ENCODE measurements around the gene RHOT2.

DNA sequence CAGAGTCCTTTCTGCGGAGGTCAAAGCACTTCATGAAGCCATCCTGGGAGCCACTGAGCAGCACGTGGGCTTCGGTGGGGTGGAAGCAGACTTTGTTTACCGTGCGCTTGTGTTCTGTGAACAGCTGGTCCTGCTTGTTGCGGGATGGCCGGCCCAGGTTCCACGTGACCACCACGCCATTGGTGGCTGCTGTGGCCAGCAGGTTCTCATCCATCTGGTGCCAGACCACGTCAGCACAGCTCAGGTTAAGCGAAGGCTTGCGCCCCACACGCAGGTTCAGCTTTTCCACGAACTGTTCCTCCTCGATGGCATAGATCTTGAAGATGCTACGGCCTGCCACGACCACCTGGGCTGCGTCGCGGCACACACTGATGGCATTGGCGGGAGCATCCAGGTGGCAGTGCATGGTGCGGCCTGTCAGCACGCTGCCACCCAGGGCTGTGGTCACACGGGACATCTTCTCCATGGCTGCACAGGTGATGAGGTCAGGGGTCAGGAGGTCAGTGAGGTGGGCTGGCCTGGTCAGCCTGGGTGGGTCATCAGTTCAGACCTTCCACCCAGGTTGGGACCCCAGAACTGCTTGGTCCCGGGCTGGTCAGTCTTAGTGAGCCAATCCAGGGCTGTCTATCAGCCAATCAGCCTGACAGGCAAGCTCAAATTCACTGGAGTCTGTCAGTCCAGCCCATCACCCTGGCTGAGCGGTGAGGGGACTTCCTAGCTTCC is 21.4 kb downstream of the RHOT2 start:
- TF ChIP-seq GATA2 (IDR thresholded peaks at IDR 0.05; ENCODE audit: low read depth, low read length), result no peak
- no peak for TF ChIP-seq GATA3 (IDR thresholded peaks at IDR 0.05; ENCODE audit: low read depth, low read length)
